HFFc6 (cell line): ENCODE results near the gene ORM1. TPM values are rescaled to one million over a fixed set of nuclear protein-coding genes. Genes with fewer than 3 reads are reported as not detected.

ENCODE experiments used
- DNase-seq: peaks from one replicate; pipeline ENCODE4 v3.0.0-alpha.2; 2018
- H3K27ac Mint-ChIP-seq: 2 replicates; pipeline ENCODE4 v1.8.0; 2020; ENCODE audit warnings: mild to moderate bottlenecking, mixed read lengths
- H3K27me3 Mint-ChIP-seq: 2 replicates; pipeline ENCODE4 v1.8.0; 2021; ENCODE audit warnings: mild to moderate bottlenecking, moderate library complexity, mixed read lengths; ENCODE audit not compliant: insufficient read depth
- H3K36me3 Mint-ChIP-seq: 2 replicates; pipeline ENCODE4 v1.8.0; 2021; ENCODE audit warnings: low read depth, mixed read lengths
- H3K4me1 Mint-ChIP-seq: 2 replicates; pipeline ENCODE4 v1.8.0; 2020; ENCODE audit warnings: low read depth, mixed read lengths
- H3K4me3 Mint-ChIP-seq: 2 replicates; pipeline ENCODE4 v1.8.0; 2020; ENCODE audit warnings: mild to moderate bottlenecking, moderate library complexity, mixed read lengths
- H3K9me3 Mint-ChIP-seq: 2 replicates; pipeline ENCODE4 v1.8.0; 2020; ENCODE audit warnings: mild to moderate bottlenecking, mixed read lengths
- total RNA-seq, 6 experiments: library from RNA; stranded (reverse); fragmentation: NEBNext Ultra II Directional; extraction: Animal tissue kit (Norgen Biotek cat#: 25700); gene quantifications; 2 replicates in 1 of 6; 3 replicates in 5 of 6; pipeline ENCODE4 v1.2.3, GENCODE V29; 2021
- TF ChIP-seq, protein P1 (sequence below): fragments of 200-600 bp; sonication (generic); IDR thresholded peaks from 2 replicates; pipeline ENCODE4 v1.5.0; 2021; ENCODE audit warnings: antibody characterized with exemption, mild to moderate bottlenecking

The ORM1 gene
- total RNA-seq, 6 experiments from 2014 or later, result not detected

- H3K4me3 Mint-ChIP-seq, result peak overlapping the region; percentile 19
- peaks cover 15% of the 10 kb centered on the region for H3K36me3 Mint-ChIP-seq
- peak overlapping the region; percentile 79 for H3K27ac Mint-ChIP-seq
- TF ChIP-seq, protein P1, sequence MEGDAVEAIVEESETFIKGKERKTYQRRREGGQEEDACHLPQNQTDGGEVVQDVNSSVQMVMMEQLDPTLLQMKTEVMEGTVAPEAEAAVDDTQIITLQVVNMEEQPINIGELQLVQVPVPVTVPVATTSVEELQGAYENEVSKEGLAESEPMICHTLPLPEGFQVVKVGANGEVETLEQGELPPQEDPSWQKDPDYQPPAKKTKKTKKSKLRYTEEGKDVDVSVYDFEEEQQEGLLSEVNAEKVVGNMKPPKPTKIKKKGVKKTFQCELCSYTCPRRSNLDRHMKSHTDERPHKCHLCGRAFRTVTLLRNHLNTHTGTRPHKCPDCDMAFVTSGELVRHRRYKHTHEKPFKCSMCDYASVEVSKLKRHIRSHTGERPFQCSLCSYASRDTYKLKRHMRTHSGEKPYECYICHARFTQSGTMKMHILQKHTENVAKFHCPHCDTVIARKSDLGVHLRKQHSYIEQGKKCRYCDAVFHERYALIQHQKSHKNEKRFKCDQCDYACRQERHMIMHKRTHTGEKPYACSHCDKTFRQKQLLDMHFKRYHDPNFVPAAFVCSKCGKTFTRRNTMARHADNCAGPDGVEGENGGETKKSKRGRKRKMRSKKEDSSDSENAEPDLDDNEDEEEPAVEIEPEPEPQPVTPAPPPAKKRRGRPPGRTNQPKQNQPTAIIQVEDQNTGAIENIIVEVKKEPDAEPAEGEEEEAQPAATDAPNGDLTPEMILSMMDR, result no peak
- DNase-seq, result peak; percentile 80
- no peaks in the 10 kb centered on the region; the same call in 1 of the 2 replicates for H3K27me3 Mint-ChIP-seq
- no peaks in the 10 kb centered on the region for H3K9me3 Mint-ChIP-seq
- H3K4me1 Mint-ChIP-seq, result peaks cover 46% of the 10 kb centered on the region
Observed at GRCh38 chr9:114366334-114367128, 43.6 kb downstream of the ORM1 start.

GRCh38 chr9:114367366-114367765, 44.5 kb downstream of the ORM1 start:
- Mint-ChIP-seq H3K4me1 (peaks cover 54% of the 10 kb centered on the region), H3K27ac (no peak overlapping the region), H3K9me3 (no peaks in the 10 kb centered on the region), H3K4me3 (no peak overlapping the region), H3K36me3 (peaks cover 14% of the 10 kb centered on the region), H3K27me3 (peaks cover 3% of the 10 kb centered on the region)
- TF ChIP-seq, protein P1, result no peak
- no peak for DNase-seq

DNA sequence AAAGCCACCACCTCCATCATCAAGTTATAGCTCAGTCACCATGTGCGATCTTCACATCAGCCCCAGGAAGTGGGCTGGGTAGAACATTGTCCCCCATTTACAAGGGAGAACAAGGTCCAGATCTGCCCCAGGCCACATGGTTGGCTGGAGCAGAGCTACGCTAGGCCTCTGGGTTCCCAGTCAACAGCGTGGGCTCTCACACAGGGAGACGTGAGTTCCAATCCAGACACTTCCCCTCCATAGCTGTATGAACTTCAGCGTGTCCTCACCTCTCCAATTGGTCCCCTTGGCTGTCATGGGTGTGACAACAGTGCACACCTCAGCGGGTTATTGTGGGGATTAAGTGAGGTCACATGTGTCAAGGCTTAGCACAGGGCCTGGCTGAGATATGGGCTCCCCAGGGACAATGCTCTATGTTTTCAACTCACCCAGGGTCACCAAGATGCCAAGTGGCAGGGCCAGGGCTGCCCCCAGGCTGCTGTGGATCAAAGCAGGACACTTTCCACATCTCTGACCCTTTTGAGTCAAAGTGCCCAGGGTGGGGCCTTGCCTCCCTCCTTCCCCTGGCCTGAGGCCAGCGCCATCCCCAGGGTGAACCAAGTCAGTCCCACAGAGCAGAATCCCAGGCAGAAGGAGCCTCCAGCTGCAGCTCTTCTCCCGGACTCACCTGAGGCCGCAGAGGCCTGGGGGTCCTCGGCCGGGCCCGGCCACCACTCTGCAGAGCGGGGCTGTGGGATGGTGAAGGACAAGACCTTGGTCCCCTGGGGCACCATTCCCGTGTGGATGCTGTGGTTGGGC, 45.1 kb downstream of the ORM1 start:
- peaks cover 3% of the 10 kb centered on the region for H3K27me3 Mint-ChIP-seq
- H3K9me3 Mint-ChIP-seq, result no peaks in the 10 kb centered on the region
- no peak overlapping the region for H3K4me3 Mint-ChIP-seq
- no peak overlapping the region for H3K27ac Mint-ChIP-seq
- TF ChIP-seq, protein P1, result no peak
- no peak for DNase-seq
- peaks cover 56% of the 10 kb centered on the region for H3K4me1 Mint-ChIP-seq
- H3K36me3 Mint-ChIP-seq, result peaks cover 14% of the 10 kb centered on the region

DNA sequence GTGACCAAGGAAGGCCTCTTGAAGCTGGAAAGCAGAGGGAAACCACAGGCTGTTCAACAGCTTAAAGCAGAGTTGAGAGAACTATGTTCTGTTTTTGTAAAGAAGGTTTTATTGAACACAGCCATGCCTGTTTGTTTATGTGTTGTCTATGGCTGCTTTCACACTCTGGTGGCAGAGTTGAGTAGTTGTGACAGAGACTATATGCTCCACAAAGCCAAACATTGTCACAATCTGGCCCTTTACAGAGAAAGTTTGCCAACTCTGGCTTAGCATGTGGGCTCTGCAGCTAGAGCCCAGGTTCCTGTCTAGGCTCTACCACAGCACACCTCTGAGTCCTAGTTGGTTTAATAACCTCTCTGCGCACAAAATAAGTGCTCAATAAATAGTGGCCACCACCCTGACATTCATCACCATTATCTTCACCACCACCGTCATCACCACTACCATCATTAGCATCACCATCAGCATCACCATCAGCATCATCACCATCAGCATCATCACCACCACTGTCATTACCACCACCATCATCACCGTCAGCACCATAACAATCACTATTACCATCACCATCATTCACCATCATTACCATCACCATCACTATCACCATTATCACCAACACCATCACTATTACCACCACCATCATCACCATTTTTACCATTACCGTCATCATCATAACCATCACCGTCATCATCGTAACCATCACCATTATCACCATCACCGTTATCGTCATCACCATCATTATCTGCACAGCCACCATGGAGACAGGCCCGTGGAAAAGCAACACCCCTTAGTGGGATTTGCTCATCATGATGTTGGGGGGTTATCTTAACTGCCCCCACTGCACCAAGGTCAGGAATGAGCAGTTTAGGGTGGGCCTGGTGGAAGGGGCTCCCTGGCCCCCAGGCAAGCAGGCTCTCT, 46.6 kb downstream of the ORM1 start:
- DNase-seq, result no peak
- Mint-ChIP-seq H3K4me3 (no peak overlapping the region), H3K27ac (no peak overlapping the region), H3K36me3 (peaks cover 6% of the 10 kb centered on the region), H3K4me1 (peaks cover 41% of the 10 kb centered on the region), H3K9me3 (no peaks in the 10 kb centered on the region), H3K27me3 (peaks cover 3% of the 10 kb centered on the region)
- TF ChIP-seq, protein P1, result no peak

- H3K9me3 Mint-ChIP-seq, result no peaks in the 10 kb centered on the region
- H3K4me1 Mint-ChIP-seq, result peaks cover 31% of the 10 kb centered on the region
- DNase-seq, result no peak
- no peak overlapping the region for H3K4me3 Mint-ChIP-seq
- TF ChIP-seq, protein P1, result no peak
- no peaks in the 10 kb centered on the region; the same call in 1 of the 2 replicates for H3K36me3 Mint-ChIP-seq
- H3K27me3 Mint-ChIP-seq, result peaks cover 3% of the 10 kb centered on the region
- H3K27ac Mint-ChIP-seq, result no peak overlapping the region
Observed at GRCh38 chr9:114370251-114370967, 47.5 kb downstream of the ORM1 start.
